GM21390 (cell line): ENCODE data around the gene MIEN1.
A peak's percentile ranks its signal among the peaks of the same experiment; 100 is the strongest.
"Not testable (repeated sequence)": the region's sequence is repeated elsewhere in the genome, so short reads cannot be mapped to it uniquely, and the experiment has no call there.

Source experiments
- ATAC-seq: cut with Tn5 transposase; IDR thresholded peaks from one replicate; pipeline ENCODE4 v1.9.1; 2021; ENCODE audit not compliant: unreplicated experiment

MIEN1 gene

GRCh38 chr17:39730095-39730921 lies at the start of gene MIEN1:
Gene MIEN1 (minus strand): TSS chr17:39730532. CDS start chr17:39730495, 37 bp downstream.
- peak; percentile 83 for ATAC-seq

GRCh38 chr17:39777534-39778365 lies 47.4 kb upstream of the MIEN1 start:
- ATAC-seq: peak; percentile 59

GRCh38 chr17:39776252-39776651 lies 45.9 kb upstream of the MIEN1 start:
- no peak for ATAC-seq

- ATAC-seq: no peak
Observed at GRCh38 chr17:39775031-39775430, 44.7 kb upstream of the MIEN1 start.

- no peak for ATAC-seq
Observed at GRCh38 chr17:39774047-39774446, 43.7 kb upstream of the MIEN1 start.

- no peak for ATAC-seq
Observed at GRCh38 chr17:39772987-39773934, 42.9 kb upstream of the MIEN1 start.

- ATAC-seq: no peak
Observed at GRCh38 chr17:39772415-39772814, 42.1 kb upstream of the MIEN1 start.

GRCh38 chr17:39769974-39770587 lies 39.7 kb upstream of the MIEN1 start:
- ATAC-seq: peak; percentile 53

- ATAC-seq: no peak
Observed at GRCh38 chr17:39767147-39767546, 36.8 kb upstream of the MIEN1 start.

GRCh38 chr17:39765766-39766165 lies 35.4 kb upstream of the MIEN1 start:
- no peak for ATAC-seq

GRCh38 chr17:39765175-39765574 lies 34.8 kb upstream of the MIEN1 start:
- no peak for ATAC-seq

- not testable (repeated sequence) for ATAC-seq
Observed at GRCh38 chr17:39764171-39764570, 33.8 kb upstream of the MIEN1 start.

- no peak for ATAC-seq
Observed at GRCh38 chr17:39763051-39763820, 32.9 kb upstream of the MIEN1 start.

GRCh38 chr17:39761861-39762496 lies 31.6 kb upstream of the MIEN1 start:
- no peak for ATAC-seq

- ATAC-seq: no peak
Observed at GRCh38 chr17:39759204-39759603, 28.9 kb upstream of the MIEN1 start.

GRCh38 chr17:39757931-39758873 lies 27.9 kb upstream of the MIEN1 start:
- no peak for ATAC-seq

- no peak for ATAC-seq
Observed at GRCh38 chr17:39757176-39757662, 26.9 kb upstream of the MIEN1 start.
